Endothelial cell of umbilical vein (primary cell): Measurements from ENCODE around the gene WDFY3.
"Not testable (repeated sequence)": the region's sequence is repeated elsewhere in the genome, so short reads cannot be mapped to it uniquely, and the experiment has no call there.

Experiments
- CTCF ChIP-seq, 2 donors: IDR thresholded peaks; 1 replicate in 1 of 2; 2 replicates in 1 of 2; pipeline ENCODE4 v1.5.1; 2011; ENCODE audit warnings: low read length in 2 of 2, mild to moderate bottlenecking in 2 of 2, moderate library complexity in 2 of 2, control low read depth in 1 of 2, inconsistent platforms in 1 of 2, low read depth in 1 of 2; ENCODE audit not compliant: insufficient read depth in 1 of 2; ENCODE audit errors: extremely low read depth in 1 of 2
- EZH2 ChIP-seq: IDR thresholded peaks from 2 replicates; pipeline ENCODE4 v1.6.1; 2012; ENCODE audit warnings: borderline replicate concordance, low read depth, mild to moderate bottlenecking, moderate library complexity, low read length, inconsistent platforms; ENCODE audit not compliant: severe bottlenecking
- GATA2 ChIP-seq: IDR thresholded peaks from 2 replicates; pipeline ENCODE4 v1.7.0; 2011; ENCODE audit warnings: low read depth, mild to moderate bottlenecking, moderate library complexity, mixed read lengths, low read length; ENCODE audit not compliant: insufficient read length, insufficient read depth
- JUN ChIP-seq: IDR thresholded peaks from 2 replicates; pipeline ENCODE4 v1.6.1; 2011; ENCODE audit warnings: borderline replicate concordance, low read depth; ENCODE audit not compliant: insufficient read length, insufficient read depth
- MAX ChIP-seq: IDR thresholded peaks from 2 replicates; pipeline ENCODE4 v1.6.1; 2011; ENCODE audit not compliant: insufficient read depth, insufficient read length
- MYC ChIP-seq: IDR thresholded peaks from one replicate; pipeline ENCODE4 v1.6.1; 2011; ENCODE audit warnings: mild to moderate bottlenecking, low read depth, low read length
- POLR2A ChIP-seq: IDR thresholded peaks from 2 replicates; pipeline ENCODE4 v1.6.1; 2012; ENCODE audit warnings: low read depth, mild to moderate bottlenecking, control low read depth, low read length
- POLR2AphosphoS5 ChIP-seq: IDR thresholded peaks from 2 replicates; pipeline ENCODE4 v1.6.1; 2012; ENCODE audit warnings: low read depth, mild to moderate bottlenecking, control low read depth, low read length, moderate library complexity; ENCODE audit not compliant: insufficient read depth

- TF ChIP-seq MYC; POLR2AphosphoS5; CTCF (IDR thresholded peaks at IDR 0.05; ENCODE audit: extremely low read depth in 1 of 2, insufficient read depth in 1 of 2, low read depth in 1 of 2, low read length in 2 of 2); MAX; EZH2; POLR2A; JUN; GATA2: not testable (repeated sequence)
Measured at GRCh38 chr4:84829633-84830032, 136.9 kb downstream of the WDFY3 start.
